ENCODE measurements around the gene TIMM50.
"Not testable (repeated sequence)": the region's sequence is repeated elsewhere in the genome, so short reads cannot be mapped to it uniquely, and the experiment has no call there.

TIMM50 gene

DNA sequence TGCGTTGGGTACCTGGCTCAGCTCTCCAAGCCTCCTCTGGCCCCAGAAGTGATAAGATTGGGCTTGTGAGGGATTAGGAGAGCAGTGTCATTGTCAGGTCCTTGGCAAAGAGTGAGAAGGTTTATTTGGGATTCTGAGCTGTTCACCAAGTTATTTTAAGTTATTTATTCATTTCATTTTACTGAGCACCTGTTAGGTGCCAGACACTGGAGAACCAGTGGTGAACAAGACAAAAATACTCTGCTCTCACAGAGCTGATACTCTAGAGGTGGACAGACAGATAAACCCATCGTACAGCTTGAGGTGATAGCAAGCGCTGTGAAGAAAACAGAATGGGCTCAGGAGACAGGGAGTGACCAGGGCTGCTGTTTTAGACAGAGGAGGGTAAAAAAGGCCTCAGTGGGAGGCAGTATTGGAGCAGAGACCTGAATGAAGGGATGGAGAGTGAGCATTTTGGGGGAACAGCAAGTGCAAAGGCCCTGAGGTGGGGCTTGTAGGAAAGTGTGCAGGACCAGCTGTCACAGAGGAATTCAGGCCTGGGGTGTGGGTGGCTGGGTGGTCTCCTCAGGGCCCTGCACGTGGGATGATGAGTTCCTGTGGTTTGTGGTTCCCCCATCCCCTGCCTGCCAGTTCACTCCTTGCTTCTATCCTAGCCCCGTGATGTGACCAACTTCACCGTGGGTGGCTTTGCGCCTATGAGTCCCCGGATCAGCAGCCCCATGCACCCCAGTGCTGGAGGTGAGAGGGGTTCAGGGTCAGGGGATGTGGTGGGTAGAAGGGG lies 8.7 kb upstream of the TIMM50 start:
- TF ChIP-seq CTCF (IDR thresholded peaks at IDR 0.05; ENCODE audit: low read length, missing control alignments), result no peak
- no peak overlapping the region for H3K4me3 ChIP-seq (replicated peaks; ENCODE audit: low read depth, low read length)
- DNase-seq (ENCODE audit: low read depth), result no peak

DNA sequence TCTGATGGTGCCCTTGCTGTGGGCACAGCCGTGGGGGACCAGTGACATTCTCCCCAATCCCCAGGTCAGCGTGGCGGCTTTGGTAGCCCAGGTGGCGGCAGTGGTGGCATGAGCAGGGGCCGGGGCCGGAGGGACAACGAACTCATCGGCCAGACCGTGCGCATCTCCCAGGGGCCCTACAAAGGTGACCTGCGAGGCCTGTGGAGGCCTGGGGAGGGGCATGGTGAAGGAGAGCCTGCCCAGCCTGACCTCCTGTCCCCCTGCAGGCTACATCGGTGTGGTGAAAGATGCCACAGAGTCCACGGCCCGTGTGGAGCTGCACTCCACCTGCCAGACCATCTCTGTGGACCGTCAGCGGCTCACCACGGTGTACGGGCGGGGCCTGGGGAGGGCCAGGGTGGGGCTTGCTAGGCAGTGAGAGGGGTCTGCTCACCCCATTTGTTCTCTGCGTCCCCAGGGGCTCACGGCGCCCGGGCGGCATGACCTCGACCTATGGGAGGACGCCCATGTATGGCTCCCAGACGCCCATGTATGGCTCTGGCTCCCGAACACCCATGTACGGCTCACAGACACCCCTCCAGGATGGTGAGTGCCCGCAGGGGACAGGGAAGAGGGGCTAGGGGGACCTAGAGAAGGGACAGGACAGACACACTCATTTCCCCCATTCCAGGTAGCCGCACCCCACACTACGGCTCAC lies 7.7 kb upstream of the TIMM50 start:
- DNase-seq (ENCODE audit: low read depth), result no peak
- no peak overlapping the region for H3K4me3 ChIP-seq (replicated peaks; ENCODE audit: low read depth, low read length)
- TF ChIP-seq CTCF (IDR thresholded peaks at IDR 0.05; ENCODE audit: low read length, missing control alignments), result no peak

DNA sequence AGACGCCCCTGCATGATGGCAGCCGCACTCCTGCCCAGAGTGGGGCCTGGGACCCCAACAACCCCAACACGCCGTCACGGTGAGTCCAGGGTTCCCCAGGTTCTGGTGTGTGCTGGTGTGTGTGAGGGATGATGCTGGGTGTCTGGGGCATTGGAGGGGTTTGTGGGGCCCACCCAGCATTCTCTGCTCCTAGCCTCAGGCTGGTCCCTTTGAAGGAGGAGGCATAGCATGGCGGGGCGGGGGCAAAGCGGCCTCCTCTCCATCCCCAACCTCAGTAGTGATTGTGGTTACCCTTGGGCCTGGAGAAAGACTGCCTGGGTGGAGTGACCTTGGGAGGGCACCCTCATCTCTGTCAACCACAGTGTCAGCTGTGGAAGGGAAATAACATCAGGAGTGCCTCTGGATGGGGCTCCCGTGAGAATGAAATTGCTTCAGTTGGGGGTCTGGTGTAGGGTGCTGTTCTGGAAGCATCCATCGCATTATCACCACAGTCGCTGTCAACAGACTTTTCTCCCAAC lies 7.1 kb upstream of the TIMM50 start:
- DNase-seq (ENCODE audit: low read depth), result no peak
- no peak for TF ChIP-seq CTCF (IDR thresholded peaks at IDR 0.05; ENCODE audit: low read length, missing control alignments)
- H3K4me3 ChIP-seq (replicated peaks; ENCODE audit: low read depth, low read length), result no peak overlapping the region

- peak; percentile 46 for DNase-seq (ENCODE audit: low read depth)
- H3K4me3 ChIP-seq (replicated peaks; ENCODE audit: low read depth, low read length), result no peak overlapping the region
- TF ChIP-seq CTCF (IDR thresholded peaks at IDR 0.05; ENCODE audit: low read length, missing control alignments), result peak; percentile 87
These were observed 6.5 kb upstream of the TIMM50 start for GRCh38 chr19:39474139-39474620.

- no peak for DNase-seq (ENCODE audit: low read depth)
- H3K4me3 ChIP-seq (replicated peaks; ENCODE audit: low read depth, low read length), result no peak overlapping the region
- TF ChIP-seq CTCF (IDR thresholded peaks at IDR 0.05; ENCODE audit: low read length, missing control alignments), result no peak
These were observed 4.9 kb upstream of the TIMM50 start for GRCh38 chr19:39475748-39476147.

DNA sequence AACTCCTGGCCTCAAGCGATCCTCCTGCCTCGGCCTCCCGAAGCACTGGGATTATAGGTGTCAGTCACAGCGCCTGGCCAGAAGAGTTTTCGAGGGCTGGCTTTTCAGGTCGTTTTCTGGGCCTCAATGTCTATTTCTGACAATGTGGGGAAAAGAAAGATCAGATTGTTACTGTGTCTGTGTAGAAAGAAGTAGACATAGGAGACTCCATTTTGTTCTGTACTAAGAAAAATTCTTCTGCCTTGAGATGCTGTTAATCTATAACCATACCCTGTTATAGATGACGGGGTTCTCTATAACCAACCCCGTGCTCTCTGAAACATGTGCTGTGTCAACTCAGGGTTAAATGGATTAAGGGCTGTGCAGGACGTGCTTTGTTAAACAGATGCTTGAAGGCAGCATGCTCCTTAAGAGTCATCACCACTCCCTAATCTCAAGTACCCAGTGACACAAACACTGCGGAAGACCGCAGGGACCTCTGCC lies 1.3 kb upstream of the TIMM50 start:
- not testable (repeated sequence) for H3K4me3 ChIP-seq (replicated peaks; ENCODE audit: low read depth, low read length)

GRCh38 chr19:39479916-39480315 lies 722 bp upstream of the TIMM50 start:
- DNase-seq (ENCODE audit: low read depth), result no peak
- peak overlapping the region; percentile 99 for H3K4me3 ChIP-seq (replicated peaks; ENCODE audit: low read depth, low read length)
- TF ChIP-seq CTCF (IDR thresholded peaks at IDR 0.05; ENCODE audit: low read length, missing control alignments), result no peak

More for the DNA sequence above, 1.3 kb upstream of the TIMM50 start:
- not testable (repeated sequence) for DNase-seq (ENCODE audit: low read depth)

Data from fibroblast of pulmonary artery (primary cell).